GM12875 (cell line): ENCODE measurements around the gene ZBTB12.

Experiments used
- H3K4me3 ChIP-seq: one replicate; pipeline ENCODE4 v1.5.1; 2011; ENCODE audit warnings: low read depth, low read length, control low read depth
- CTCF ChIP-seq: IDR thresholded peaks from 2 replicates; pipeline ENCODE4 v1.5.1; 2011; ENCODE audit warnings: low read depth, mild to moderate bottlenecking, control low read depth, inconsistent platforms, low read length, moderate library complexity, borderline replicate concordance; ENCODE audit not compliant: insufficient read depth

ZBTB12 gene

GRCh38 chr6:31851485-31851832, 50.4 kb downstream of the ZBTB12 start:
- H3K4me3 ChIP-seq, result no peak overlapping the region
- no peak for TF ChIP-seq CTCF

- H3K4me3 ChIP-seq, result no peak overlapping the region
- TF ChIP-seq CTCF, result no peak
Observed at GRCh38 chr6:31850765-31851484, 51.0 kb downstream of the ZBTB12 start.
